GM10248 (cell line): Measurements from ENCODE around the gene KLHDC4.

Experiments used
- CTCF ChIA-PET: fragments of 300-600 bp; sonication (Branson Sonifier 250); formaldehyde crosslinking; extraction: SDS; loops from one replicate; lab custom pipeline; 2021; ENCODE audit warnings: antibody characterized with exemption; lab: Yijun Ruan, JAX
- POLR2A ChIA-PET: fragments of 350-650 bp; sonication (Branson Sonifier 250); formaldehyde crosslinking; extraction: SDS; loops from one replicate; lab custom pipeline; 2020; ENCODE audit warnings: antibody characterized with exemption; lab: Yijun Ruan, JAX
- DNase-seq: peaks from one replicate; pipeline ENCODE4 v3.0.0; 2012; ENCODE audit errors: extremely low spot score
- CTCF ChIP-seq: IDR thresholded peaks from 2 replicates; pipeline ENCODE4 v1.5.1; 2012; ENCODE audit warnings: mild to moderate bottlenecking, low read depth; ENCODE audit errors: extremely low read depth, missing control alignments, control extremely low read depth

Gene KLHDC4

GRCh38 chr16:87703071-87703470 is 62.7 kb downstream of the KLHDC4 start:
- POLR2A ChIA-PET = no interaction called here
- TF ChIP-seq CTCF = no peak
- no peak for DNase-seq
- CTCF ChIA-PET = interaction anchor here (0.6 to 2.9 kb wide), 22 partner anchors 8 to 384 kb away, joined by 3 to 15 read pairs (median 4); partner anchors contain the start of gene KLHDC4

GRCh38 chr16:87702325-87702811 is 63.4 kb downstream of the KLHDC4 start:
- peak; percentile 85 for DNase-seq
- POLR2A ChIA-PET = no interaction called here
- TF ChIP-seq CTCF = peak; percentile 81
- CTCF ChIA-PET = interaction anchor here (0.6 to 2.9 kb wide), 25 partner anchors 8 to 383 kb away, joined by 3 to 15 read pairs (median 4); partner anchors contain the start of gene KLHDC4

- no peak for TF ChIP-seq CTCF
- DNase-seq = no peak
- CTCF ChIA-PET = interaction anchor here (1.1 to 2.9 kb wide), 8 partner anchors 9 to 87 kb away, joined by 3 to 15 read pairs (median 9); partner anchors contain the start of gene KLHDC4
- POLR2A ChIA-PET = no interaction called here
Observed at GRCh38 chr16:87701505-87701921, 64.3 kb downstream of the KLHDC4 start.

- no peak for TF ChIP-seq CTCF
- POLR2A ChIA-PET = no interaction called here
- CTCF ChIA-PET = interaction anchor here (1.3 to 2.5 kb wide), 6 partner anchors 10 to 68 kb away, joined by 3 to 13 read pairs (median 9); partner anchors contain the start of gene KLHDC4
- DNase-seq = no peak
Observed at GRCh38 chr16:87701078-87701460, 64.7 kb downstream of the KLHDC4 start.

- ChIA-PET POLR2A (no interaction called here), CTCF (interaction anchor here (1.3 to 2.5 kb wide), 6 partner anchors 10 to 68 kb away, joined by 3 to 13 read pairs (median 9); partner anchors contain the start of gene KLHDC4)
- no peak for TF ChIP-seq CTCF
- DNase-seq = no peak
Observed at GRCh38 chr16:87700406-87701077, 65.2 kb downstream of the KLHDC4 start.

GRCh38 chr16:87698676-87699199 is 67.0 kb downstream of the KLHDC4 start:
- ChIA-PET POLR2A (no interaction called here), CTCF (interaction anchor here (0.9 to 1.5 kb wide), 3 partner anchors 11 to 110 kb away, joined by 3 to 5 read pairs (median 3); no protein-coding TSS in a partner anchor)
- TF ChIP-seq CTCF = no peak
- peak; percentile 55 for DNase-seq
